HEK293 (cell line): ENCODE measurements around the gene POLR3GL.

Source experiments
- BCL11A ChIP-seq: fragments of 450-650 bp; formaldehyde crosslinking; IDR thresholded peaks from 2 replicates; pipeline ENCODE4 v1.5.1; 2016; ENCODE audit warnings: low read depth, missing biosample characterization, missing genetic modification characterization
- GLI4 ChIP-seq: fragments of 450-650 bp; formaldehyde crosslinking; IDR thresholded peaks from 2 replicates; pipeline ENCODE4 v1.5.1; 2016; ENCODE audit warnings: missing biosample characterization, missing genetic modification characterization
- GLIS1 ChIP-seq: fragments of 450-650 bp; formaldehyde crosslinking; IDR thresholded peaks from 2 replicates; pipeline ENCODE4 v1.5.1; 2016; ENCODE audit warnings: missing biosample characterization, missing genetic modification characterization
- HOXD13 ChIP-seq: sonication (generic); formaldehyde crosslinking; IDR thresholded peaks from 2 replicates; pipeline ENCODE4 v1.8.0; 2022; ENCODE audit warnings: missing genetic modification reagents, borderline replicate concordance
- KLF7 ChIP-seq: fragments of 450-650 bp; formaldehyde crosslinking; IDR thresholded peaks from 2 replicates; pipeline ENCODE4 v1.5.1; 2016; ENCODE audit warnings: missing biosample characterization, missing genetic modification characterization, borderline replicate concordance
- KLF8 ChIP-seq: fragments of 450-650 bp; formaldehyde crosslinking; IDR thresholded peaks from 2 replicates; pipeline ENCODE4 v1.5.1; 2016; ENCODE audit warnings: missing biosample characterization, missing genetic modification characterization
- KLF9 ChIP-seq: fragments of 450-650 bp; formaldehyde crosslinking; IDR thresholded peaks from 2 replicates; pipeline ENCODE4 v1.5.1; 2016; ENCODE audit warnings: missing biosample characterization, missing genetic modification characterization, low read depth
- MYNN ChIP-seq: fragments of 450-650 bp; formaldehyde crosslinking; IDR thresholded peaks from 2 replicates; pipeline ENCODE4 v1.5.1; 2016; ENCODE audit warnings: missing biosample characterization, missing genetic modification characterization, borderline replicate concordance
- PATZ1 ChIP-seq: fragments of 450-650 bp; formaldehyde crosslinking; IDR thresholded peaks from 2 replicates; pipeline ENCODE4 v1.5.1; 2016; ENCODE audit warnings: missing biosample characterization, missing genetic modification characterization
- SP7 ChIP-seq: fragments of 450-650 bp; formaldehyde crosslinking; IDR thresholded peaks from 2 replicates; pipeline ENCODE4 v1.5.1; 2016; ENCODE audit warnings: missing biosample characterization, missing genetic modification characterization
- TRIM28 ChIP-seq: IDR thresholded peaks from 2 replicates; pipeline ENCODE4 v1.6.1; 2011; ENCODE audit warnings: low read length, control low read depth, borderline replicate concordance
- WT1 ChIP-seq: fragments of 450-650 bp; formaldehyde crosslinking; IDR thresholded peaks from 2 replicates; pipeline ENCODE4 v1.5.1; 2016; ENCODE audit warnings: missing biosample characterization, missing genetic modification characterization
- YY2 ChIP-seq: fragments of 450-650 bp; formaldehyde crosslinking; IDR thresholded peaks from 2 replicates; pipeline ENCODE4 v1.5.1; 2016; ENCODE audit warnings: missing biosample characterization, missing genetic modification characterization
- ZBTB10 ChIP-seq: fragments of 450-650 bp; formaldehyde crosslinking; IDR thresholded peaks from 2 replicates; pipeline ENCODE4 v1.5.1; 2016; ENCODE audit warnings: missing biosample characterization, missing genetic modification characterization
- ZBTB20 ChIP-seq: fragments of 450-650 bp; formaldehyde crosslinking; IDR thresholded peaks from 2 replicates; pipeline ENCODE4 v1.5.1; 2016; ENCODE audit warnings: missing biosample characterization, missing genetic modification characterization
- ZBTB7A ChIP-seq: fragments of 450-650 bp; formaldehyde crosslinking; IDR thresholded peaks from 2 replicates; pipeline ENCODE4 v1.5.1; 2016; ENCODE audit warnings: low read depth, missing biosample characterization, missing genetic modification characterization
- ZIC2 ChIP-seq: fragments of 450-650 bp; formaldehyde crosslinking; IDR thresholded peaks from 2 replicates; pipeline ENCODE4 v1.5.1; 2016; ENCODE audit warnings: missing biosample characterization, missing genetic modification characterization
- ZNF274 ChIP-seq, 2 experiments: fragments of 200-500 bp in 1 of 2; fragments of 450-650 bp in 1 of 2; sonication (Bioruptor generic) in 1 of 2; formaldehyde crosslinking in 1 of 2; IDR thresholded peaks; 2 replicates each; pipeline versions ENCODE4 v1.5.1 to v1.6.1; 2014 to 2016; ENCODE audit warnings: borderline replicate concordance in 1 of 2, inconsistent platforms in 1 of 2, low read length in 1 of 2, missing biosample characterization in 1 of 2, missing genetic modification characterization in 1 of 2
- ZNF449 ChIP-seq: fragments of 450-650 bp; formaldehyde crosslinking; IDR thresholded peaks from 2 replicates; pipeline ENCODE4 v1.5.1; 2017; ENCODE audit warnings: missing biosample characterization, mild to moderate bottlenecking, missing genetic modification characterization, moderate library complexity
- ZNF473 ChIP-seq: fragments of 450-650 bp; formaldehyde crosslinking; IDR thresholded peaks from 2 replicates; pipeline ENCODE4 v1.5.1; 2017; ENCODE audit warnings: missing biosample characterization, missing genetic modification characterization
- ZNF501 ChIP-seq: fragments of 450-650 bp; formaldehyde crosslinking; IDR thresholded peaks from 2 replicates; pipeline ENCODE4 v1.5.1; 2016; ENCODE audit warnings: missing biosample characterization, missing genetic modification characterization
- ZNF529 ChIP-seq: fragments of 450-650 bp; formaldehyde crosslinking; IDR thresholded peaks from 2 replicates; pipeline ENCODE4 v1.5.1; 2017; ENCODE audit warnings: missing genetic modification characterization, missing biosample characterization; ENCODE audit not compliant: insufficient replicate concordance
- ZNF660 ChIP-seq: fragments of 450-650 bp; IDR thresholded peaks from 2 replicates; pipeline ENCODE4 v1.5.1; 2018; ENCODE audit warnings: missing biosample characterization, mild to moderate bottlenecking, missing genetic modification characterization
- ZNF701 ChIP-seq: fragments of 450-650 bp; formaldehyde crosslinking; IDR thresholded peaks from 2 replicates; pipeline ENCODE4 v1.5.1; 2016; ENCODE audit warnings: missing biosample characterization, missing genetic modification characterization
- ZXDB ChIP-seq: fragments of 450-650 bp; formaldehyde crosslinking; IDR thresholded peaks from 2 replicates; pipeline ENCODE4 v1.5.1; 2016; ENCODE audit warnings: missing biosample characterization, missing genetic modification characterization
- TF ChIP-seq, protein P1 (sequence below): fragments of 450-650 bp; formaldehyde crosslinking; IDR thresholded peaks from 2 replicates; pipeline ENCODE4 v1.5.1; 2016; ENCODE audit warnings: missing biosample characterization, missing genetic modification characterization
- TF ChIP-seq, protein P2 (sequence below): fragments of 450-650 bp; formaldehyde crosslinking; IDR thresholded peaks from 2 replicates; pipeline ENCODE4 v1.5.1; 2017; ENCODE audit warnings: missing biosample characterization, missing genetic modification characterization

The POLR3GL gene

DNA sequence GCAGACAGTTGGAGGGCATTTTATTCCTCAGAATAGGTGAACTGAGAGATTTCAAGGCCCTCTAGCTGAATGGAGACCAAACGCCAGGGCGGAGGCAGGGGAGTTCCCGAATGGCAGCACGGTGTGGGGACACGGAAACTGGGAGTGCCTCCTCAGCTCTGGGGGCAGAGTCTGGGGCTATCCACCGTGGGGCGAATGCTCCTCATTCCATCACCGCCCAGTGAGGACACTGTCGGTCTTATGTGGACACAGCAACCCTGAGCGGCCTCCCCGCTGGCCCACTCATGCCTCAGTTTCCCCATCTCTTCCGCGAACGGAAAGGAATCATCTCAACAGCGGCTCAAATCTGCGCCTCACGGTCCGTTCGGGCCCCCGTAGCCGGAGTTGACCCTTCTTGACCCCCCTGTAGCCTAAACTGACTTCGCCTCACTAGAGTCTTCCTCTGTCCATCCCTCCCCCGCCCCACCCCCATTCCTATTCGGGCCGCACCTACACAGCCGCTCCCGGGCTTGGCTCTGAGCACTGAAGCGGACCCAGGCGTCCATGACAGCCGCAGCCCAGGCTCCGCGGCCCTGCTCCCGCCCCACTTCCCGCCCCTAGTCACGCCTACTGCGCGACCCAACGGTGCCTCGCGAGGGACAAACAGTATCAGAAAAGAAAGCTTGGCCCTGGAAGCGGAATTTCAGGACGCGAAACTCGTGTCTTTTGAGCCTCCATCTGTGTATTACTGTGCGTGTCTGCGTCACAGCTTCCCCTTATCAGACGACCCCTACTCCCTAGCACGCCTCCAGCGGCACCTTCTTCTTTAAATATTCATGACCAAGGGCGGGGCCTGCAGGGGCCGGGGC is 46.1 kb upstream of the POLR3GL start, which contains the start of gene PEX11B (continued):
- TF ChIP-seq ZXDB (tag by site-specific recombination) (0 out of 2 replicates have a peak, but pooled peaks have one; percentile 74), GLI4 (tag by site-specific recombination) (0 out of 2 replicates have a peak, but pooled peaks have one; percentile 31), HOXD13 (CRISPR knock-in tag) (no peak), ZBTB10 (tag by site-specific recombination) (no peak), KLF7 (tag by site-specific recombination) (peak; percentile 66; the same call in 1 of the 2 replicates), ZNF473 (no peak), TRIM28 (no peak), SP7 (tag by site-specific recombination) (peak; percentile 61), ZNF501 (peak; percentile 82; the same call in 1 of the 2 replicates), ZBTB20 (tag by site-specific recombination) (peak; percentile 97), ZNF449 (tag by site-specific recombination) (peak; percentile 35; the same call in 1 of the 2 replicates), ZBTB7A (tag by site-specific recombination) (0 out of 2 replicates have a peak, but pooled peaks have one; percentile 27), BCL11A (0 out of 2 replicates have a peak, but pooled peaks have one; percentile 62), ZNF274 (IDR thresholded peaks at IDR 0.05; ENCODE audit: low read length) (no peak), ZNF274 (tag by site-specific recombination; IDR thresholded peaks at IDR 0.05; ENCODE audit: borderline replicate concordance) (no peak), KLF9 (peak; percentile 94), WT1 (no peak), GLIS1 (tag by site-specific recombination) (no peak), YY2 (tag by site-specific recombination) (no peak), ZNF529 (tag by site-specific recombination) (no peak), ZNF660 (tag by site-specific recombination) (peak; percentile 74; the same call in 1 of the 2 replicates), ZNF701 (no peak), PATZ1 (peak; percentile 70; the same call in 1 of the 2 replicates), KLF8 (tag by site-specific recombination) (peak; percentile 95), ZIC2 (tag by site-specific recombination) (no peak), MYNN (tag by site-specific recombination) (no peak)
- TF ChIP-seq, protein P1, sequence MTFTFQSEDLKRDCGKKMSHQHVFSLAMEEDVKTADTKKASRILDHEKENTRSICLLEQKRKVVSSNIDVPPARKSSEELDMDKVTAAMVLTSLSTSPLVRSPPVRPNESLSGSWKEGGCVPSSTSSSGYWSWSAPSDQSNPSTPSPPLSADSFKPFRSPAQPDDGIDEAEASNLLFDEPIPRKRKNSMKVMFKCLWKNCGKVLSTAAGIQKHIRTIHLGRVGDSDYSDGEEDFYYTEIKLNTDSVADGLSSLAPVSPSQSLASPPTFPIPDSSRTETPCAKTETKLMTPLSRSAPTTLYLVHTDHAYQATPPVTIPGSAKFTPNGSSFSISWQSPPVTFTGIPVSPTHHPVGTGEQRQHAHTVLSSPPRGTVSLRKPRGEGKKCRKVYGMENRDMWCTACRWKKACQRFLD, result no peak
- TF ChIP-seq, protein P2, sequence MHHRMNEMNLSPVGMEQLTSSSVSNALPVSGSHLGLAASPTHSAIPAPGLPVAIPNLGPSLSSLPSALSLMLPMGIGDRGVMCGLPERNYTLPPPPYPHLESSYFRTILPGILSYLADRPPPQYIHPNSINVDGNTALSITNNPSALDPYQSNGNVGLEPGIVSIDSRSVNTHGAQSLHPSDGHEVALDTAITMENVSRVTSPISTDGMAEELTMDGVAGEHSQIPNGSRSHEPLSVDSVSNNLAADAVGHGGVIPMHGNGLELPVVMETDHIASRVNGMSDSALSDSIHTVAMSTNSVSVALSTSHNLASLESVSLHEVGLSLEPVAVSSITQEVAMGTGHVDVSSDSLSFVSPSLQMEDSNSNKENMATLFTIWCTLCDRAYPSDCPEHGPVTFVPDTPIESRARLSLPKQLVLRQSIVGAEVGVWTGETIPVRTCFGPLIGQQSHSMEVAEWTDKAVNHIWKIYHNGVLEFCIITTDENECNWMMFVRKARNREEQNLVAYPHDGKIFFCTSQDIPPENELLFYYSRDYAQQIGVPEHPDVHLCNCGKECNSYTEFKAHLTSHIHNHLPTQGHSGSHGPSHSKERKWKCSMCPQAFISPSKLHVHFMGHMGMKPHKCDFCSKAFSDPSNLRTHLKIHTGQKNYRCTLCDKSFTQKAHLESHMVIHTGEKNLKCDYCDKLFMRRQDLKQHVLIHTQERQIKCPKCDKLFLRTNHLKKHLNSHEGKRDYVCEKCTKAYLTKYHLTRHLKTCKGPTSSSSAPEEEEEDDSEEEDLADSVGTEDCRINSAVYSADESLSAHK (tag by site-specific recombination), result 0 out of 2 replicates have a peak, but pooled peaks have one; percentile 36
